ENCODE data around the gene KCNJ9. TPM values are rescaled to one million over a fixed set of nuclear protein-coding genes. Genes with fewer than 3 reads are reported as not detected.

KCNJ9 gene
- polyA plus RNA-seq, 1 donor from 2014 or later: 8.0 TPM

DNA sequence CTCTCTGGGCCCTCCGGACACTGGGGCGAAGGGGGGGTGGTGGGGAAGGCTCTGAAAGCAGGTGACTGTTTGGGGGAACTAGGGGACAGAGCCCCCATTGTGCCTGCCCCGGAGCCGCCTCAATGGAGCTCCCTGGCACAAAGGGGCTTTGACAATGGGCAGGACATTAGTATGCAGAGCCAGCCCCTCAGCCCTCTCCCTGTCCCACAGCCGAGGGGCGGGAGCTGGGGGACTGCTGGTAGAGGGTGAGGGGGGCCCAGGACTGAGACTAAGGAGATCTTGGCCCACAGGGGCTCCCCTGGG lies 19.2 kb upstream of the KCNJ9 start:
- Histone ChIP-seq H3K36me3 (ENCODE audit: insufficient read depth, low read length) (no peaks in the 10 kb centered on the region), H3K4me3 (ENCODE audit: low read length) (no peak overlapping the region), H3K9me2 (ENCODE audit: insufficient read depth, low read length) (no peaks in the 10 kb centered on the region), H3K9ac (ENCODE audit: low read length) (no peak overlapping the region), H3K79me2 (replicated peaks; ENCODE audit: insufficient read depth, low read length) (no peaks in the 10 kb centered on the region), H3K9me3 (ENCODE audit: low read length) (no peaks in the 10 kb centered on the region), H2AFZ (ENCODE audit: low read depth, low read length) (no peak overlapping the region), H3K27ac (ENCODE audit: low read length) (no peak overlapping the region), H3F3A (ENCODE audit: insufficient read depth, low read length, poor library complexity, severe bottlenecking) (no peaks in the 10 kb centered on the region), H3K27me3 (ENCODE audit: insufficient read depth, low read depth, low read length) (no peaks in the 10 kb centered on the region), H4K20me1 (ENCODE audit: insufficient read depth) (no peaks in the 10 kb centered on the region), H3K4me2 (ENCODE audit: low read length) (no peak overlapping the region)
- TF ChIP-seq POLR2AphosphoS5 (IDR thresholded peaks at IDR 0.05): no peak
- TF ChIP-seq TAF1 (IDR thresholded peaks at IDR 0.05; ENCODE audit: low read depth): no peak
- TF ChIP-seq, protein P1, sequence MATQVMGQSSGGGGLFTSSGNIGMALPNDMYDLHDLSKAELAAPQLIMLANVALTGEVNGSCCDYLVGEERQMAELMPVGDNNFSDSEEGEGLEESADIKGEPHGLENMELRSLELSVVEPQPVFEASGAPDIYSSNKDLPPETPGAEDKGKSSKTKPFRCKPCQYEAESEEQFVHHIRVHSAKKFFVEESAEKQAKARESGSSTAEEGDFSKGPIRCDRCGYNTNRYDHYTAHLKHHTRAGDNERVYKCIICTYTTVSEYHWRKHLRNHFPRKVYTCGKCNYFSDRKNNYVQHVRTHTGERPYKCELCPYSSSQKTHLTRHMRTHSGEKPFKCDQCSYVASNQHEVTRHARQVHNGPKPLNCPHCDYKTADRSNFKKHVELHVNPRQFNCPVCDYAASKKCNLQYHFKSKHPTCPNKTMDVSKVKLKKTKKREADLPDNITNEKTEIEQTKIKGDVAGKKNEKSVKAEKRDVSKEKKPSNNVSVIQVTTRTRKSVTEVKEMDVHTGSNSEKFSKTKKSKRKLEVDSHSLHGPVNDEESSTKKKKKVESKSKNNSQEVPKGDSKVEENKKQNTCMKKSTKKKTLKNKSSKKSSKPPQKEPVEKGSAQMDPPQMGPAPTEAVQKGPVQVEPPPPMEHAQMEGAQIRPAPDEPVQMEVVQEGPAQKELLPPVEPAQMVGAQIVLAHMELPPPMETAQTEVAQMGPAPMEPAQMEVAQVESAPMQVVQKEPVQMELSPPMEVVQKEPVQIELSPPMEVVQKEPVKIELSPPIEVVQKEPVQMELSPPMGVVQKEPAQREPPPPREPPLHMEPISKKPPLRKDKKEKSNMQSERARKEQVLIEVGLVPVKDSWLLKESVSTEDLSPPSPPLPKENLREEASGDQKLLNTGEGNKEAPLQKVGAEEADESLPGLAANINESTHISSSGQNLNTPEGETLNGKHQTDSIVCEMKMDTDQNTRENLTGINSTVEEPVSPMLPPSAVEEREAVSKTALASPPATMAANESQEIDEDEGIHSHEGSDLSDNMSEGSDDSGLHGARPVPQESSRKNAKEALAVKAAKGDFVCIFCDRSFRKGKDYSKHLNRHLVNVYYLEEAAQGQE (IDR thresholded peaks at IDR 0.05; ENCODE audit: borderline replicate concordance): no peak
- no peak for TF ChIP-seq MXI1 (conservative IDR thresholded peaks at IDR 0.05; ENCODE audit: poor library complexity, severe bottlenecking)
- no peak for TF ChIP-seq SMC3 (conservative IDR thresholded peaks at IDR 0.05; ENCODE audit: poor library complexity)
- TF ChIP-seq EP300 (conservative IDR thresholded peaks at IDR 0.05; ENCODE audit: poor library complexity, severe bottlenecking): no peak
- TF ChIP-seq, protein P2, sequence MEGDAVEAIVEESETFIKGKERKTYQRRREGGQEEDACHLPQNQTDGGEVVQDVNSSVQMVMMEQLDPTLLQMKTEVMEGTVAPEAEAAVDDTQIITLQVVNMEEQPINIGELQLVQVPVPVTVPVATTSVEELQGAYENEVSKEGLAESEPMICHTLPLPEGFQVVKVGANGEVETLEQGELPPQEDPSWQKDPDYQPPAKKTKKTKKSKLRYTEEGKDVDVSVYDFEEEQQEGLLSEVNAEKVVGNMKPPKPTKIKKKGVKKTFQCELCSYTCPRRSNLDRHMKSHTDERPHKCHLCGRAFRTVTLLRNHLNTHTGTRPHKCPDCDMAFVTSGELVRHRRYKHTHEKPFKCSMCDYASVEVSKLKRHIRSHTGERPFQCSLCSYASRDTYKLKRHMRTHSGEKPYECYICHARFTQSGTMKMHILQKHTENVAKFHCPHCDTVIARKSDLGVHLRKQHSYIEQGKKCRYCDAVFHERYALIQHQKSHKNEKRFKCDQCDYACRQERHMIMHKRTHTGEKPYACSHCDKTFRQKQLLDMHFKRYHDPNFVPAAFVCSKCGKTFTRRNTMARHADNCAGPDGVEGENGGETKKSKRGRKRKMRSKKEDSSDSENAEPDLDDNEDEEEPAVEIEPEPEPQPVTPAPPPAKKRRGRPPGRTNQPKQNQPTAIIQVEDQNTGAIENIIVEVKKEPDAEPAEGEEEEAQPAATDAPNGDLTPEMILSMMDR (IDR thresholded peaks at IDR 0.05; ENCODE audit: poor library complexity, severe bottlenecking): no peak
- TF ChIP-seq EZH2 (IDR thresholded peaks at IDR 0.05; ENCODE audit: borderline replicate concordance, insufficient read depth, low read length, poor library complexity, severe bottlenecking): no peak
- no peak for TF ChIP-seq RAD21 (conservative IDR thresholded peaks at IDR 0.05)

DNA sequence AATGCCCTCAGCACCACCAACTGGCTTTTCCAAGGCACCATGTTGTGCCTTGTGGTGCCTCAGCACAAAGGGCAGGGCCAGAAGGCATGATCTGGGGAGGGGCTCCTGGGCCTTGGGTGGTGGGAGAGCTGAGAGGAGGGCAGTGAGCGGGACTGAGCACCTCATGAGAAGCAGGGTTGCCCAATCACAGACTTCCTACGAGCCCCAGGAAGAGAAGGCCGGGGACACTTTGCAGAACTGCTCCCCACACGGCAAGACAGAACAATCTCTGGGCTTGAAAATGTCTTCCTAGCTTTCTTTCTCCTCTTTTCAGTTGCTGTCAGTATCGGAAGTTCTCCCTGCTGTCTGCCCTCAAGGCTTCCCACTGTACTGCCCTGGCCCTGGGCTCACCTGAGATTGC lies 18.2 kb upstream of the KCNJ9 start:
- no peak for TF ChIP-seq TAF1 (IDR thresholded peaks at IDR 0.05; ENCODE audit: low read depth)
- TF ChIP-seq, protein P1 (IDR thresholded peaks at IDR 0.05; ENCODE audit: borderline replicate concordance): no peak
- TF ChIP-seq POLR2AphosphoS5 (IDR thresholded peaks at IDR 0.05): no peak
- TF ChIP-seq, protein P2 (IDR thresholded peaks at IDR 0.05; ENCODE audit: poor library complexity, severe bottlenecking): no peak
- no peak for TF ChIP-seq EZH2 (IDR thresholded peaks at IDR 0.05; ENCODE audit: borderline replicate concordance, insufficient read depth, low read length, poor library complexity, severe bottlenecking)
- no peak for TF ChIP-seq EP300 (conservative IDR thresholded peaks at IDR 0.05; ENCODE audit: poor library complexity, severe bottlenecking)
- no peak for TF ChIP-seq MXI1 (conservative IDR thresholded peaks at IDR 0.05; ENCODE audit: poor library complexity, severe bottlenecking)
- TF ChIP-seq SMC3 (conservative IDR thresholded peaks at IDR 0.05; ENCODE audit: poor library complexity): no peak
- TF ChIP-seq RAD21 (conservative IDR thresholded peaks at IDR 0.05): no peak
- Histone ChIP-seq H3K9ac (ENCODE audit: low read length) (no peak overlapping the region), H3K4me3 (ENCODE audit: low read length) (no peak overlapping the region)

More for the DNA sequence above, 18.2 kb upstream of the KCNJ9 start:
- Histone ChIP-seq H3K27me3 (ENCODE audit: insufficient read depth, low read depth, low read length) (no peaks in the 10 kb centered on the region), H3K4me2 (ENCODE audit: low read length) (no peak overlapping the region), H3K27ac (ENCODE audit: low read length) (no peak overlapping the region), H3F3A (ENCODE audit: insufficient read depth, low read length, poor library complexity, severe bottlenecking) (no peaks in the 10 kb centered on the region), H3K79me2 (replicated peaks; ENCODE audit: insufficient read depth, low read length) (no peaks in the 10 kb centered on the region), H2AFZ (ENCODE audit: low read depth, low read length) (no peak overlapping the region), H3K36me3 (ENCODE audit: insufficient read depth, low read length) (no peaks in the 10 kb centered on the region), H3K9me2 (ENCODE audit: insufficient read depth, low read length) (no peaks in the 10 kb centered on the region), H4K20me1 (ENCODE audit: insufficient read depth) (no peaks in the 10 kb centered on the region), H3K9me3 (ENCODE audit: low read length) (no peaks in the 10 kb centered on the region)

Data from neural cell (in vitro differentiated cells).